Measurements from ENCODE around the gene KRT75.
"Not testable (repeated sequence)": the region's sequence is repeated elsewhere in the genome, so short reads cannot be mapped to it uniquely, and the experiment has no call there.

DNA sequence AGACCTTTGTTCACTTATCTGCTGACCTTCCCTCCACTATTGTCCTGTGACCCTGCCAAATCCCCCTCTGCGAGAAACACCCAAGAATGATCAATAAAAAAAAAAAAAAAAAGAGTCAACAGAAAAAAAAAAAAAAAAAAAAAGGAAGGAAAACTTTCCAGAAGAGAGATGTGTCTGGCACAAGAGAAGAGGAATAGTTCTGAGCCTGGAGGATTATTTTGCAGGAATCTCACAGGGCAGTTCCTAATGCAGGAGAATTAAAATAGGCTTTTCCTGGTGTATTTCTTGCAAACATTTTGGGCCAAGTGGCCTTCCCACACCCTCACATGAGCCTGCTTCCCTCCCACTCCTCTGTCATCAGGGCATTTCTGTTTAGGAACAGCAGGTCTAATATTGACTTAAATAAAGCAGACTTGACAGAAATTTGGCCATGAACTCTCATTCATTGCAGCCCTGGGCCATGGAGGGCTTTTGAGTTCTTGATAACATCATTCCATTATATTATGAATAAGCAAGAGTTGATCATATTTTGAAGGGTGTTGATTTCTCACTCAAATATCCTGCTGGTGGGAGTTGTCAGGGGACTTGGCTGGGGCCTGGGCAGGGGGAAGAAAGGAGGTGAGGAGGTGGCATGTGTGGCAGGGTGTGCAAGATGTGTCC, 23.5 kb downstream of the KRT75 start:
- TF ChIP-seq, protein P1, sequence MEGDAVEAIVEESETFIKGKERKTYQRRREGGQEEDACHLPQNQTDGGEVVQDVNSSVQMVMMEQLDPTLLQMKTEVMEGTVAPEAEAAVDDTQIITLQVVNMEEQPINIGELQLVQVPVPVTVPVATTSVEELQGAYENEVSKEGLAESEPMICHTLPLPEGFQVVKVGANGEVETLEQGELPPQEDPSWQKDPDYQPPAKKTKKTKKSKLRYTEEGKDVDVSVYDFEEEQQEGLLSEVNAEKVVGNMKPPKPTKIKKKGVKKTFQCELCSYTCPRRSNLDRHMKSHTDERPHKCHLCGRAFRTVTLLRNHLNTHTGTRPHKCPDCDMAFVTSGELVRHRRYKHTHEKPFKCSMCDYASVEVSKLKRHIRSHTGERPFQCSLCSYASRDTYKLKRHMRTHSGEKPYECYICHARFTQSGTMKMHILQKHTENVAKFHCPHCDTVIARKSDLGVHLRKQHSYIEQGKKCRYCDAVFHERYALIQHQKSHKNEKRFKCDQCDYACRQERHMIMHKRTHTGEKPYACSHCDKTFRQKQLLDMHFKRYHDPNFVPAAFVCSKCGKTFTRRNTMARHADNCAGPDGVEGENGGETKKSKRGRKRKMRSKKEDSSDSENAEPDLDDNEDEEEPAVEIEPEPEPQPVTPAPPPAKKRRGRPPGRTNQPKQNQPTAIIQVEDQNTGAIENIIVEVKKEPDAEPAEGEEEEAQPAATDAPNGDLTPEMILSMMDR (IDR thresholded peaks at IDR 0.05; ENCODE audit: poor library complexity, severe bottlenecking), result not testable (repeated sequence)
- TF ChIP-seq, protein P2, sequence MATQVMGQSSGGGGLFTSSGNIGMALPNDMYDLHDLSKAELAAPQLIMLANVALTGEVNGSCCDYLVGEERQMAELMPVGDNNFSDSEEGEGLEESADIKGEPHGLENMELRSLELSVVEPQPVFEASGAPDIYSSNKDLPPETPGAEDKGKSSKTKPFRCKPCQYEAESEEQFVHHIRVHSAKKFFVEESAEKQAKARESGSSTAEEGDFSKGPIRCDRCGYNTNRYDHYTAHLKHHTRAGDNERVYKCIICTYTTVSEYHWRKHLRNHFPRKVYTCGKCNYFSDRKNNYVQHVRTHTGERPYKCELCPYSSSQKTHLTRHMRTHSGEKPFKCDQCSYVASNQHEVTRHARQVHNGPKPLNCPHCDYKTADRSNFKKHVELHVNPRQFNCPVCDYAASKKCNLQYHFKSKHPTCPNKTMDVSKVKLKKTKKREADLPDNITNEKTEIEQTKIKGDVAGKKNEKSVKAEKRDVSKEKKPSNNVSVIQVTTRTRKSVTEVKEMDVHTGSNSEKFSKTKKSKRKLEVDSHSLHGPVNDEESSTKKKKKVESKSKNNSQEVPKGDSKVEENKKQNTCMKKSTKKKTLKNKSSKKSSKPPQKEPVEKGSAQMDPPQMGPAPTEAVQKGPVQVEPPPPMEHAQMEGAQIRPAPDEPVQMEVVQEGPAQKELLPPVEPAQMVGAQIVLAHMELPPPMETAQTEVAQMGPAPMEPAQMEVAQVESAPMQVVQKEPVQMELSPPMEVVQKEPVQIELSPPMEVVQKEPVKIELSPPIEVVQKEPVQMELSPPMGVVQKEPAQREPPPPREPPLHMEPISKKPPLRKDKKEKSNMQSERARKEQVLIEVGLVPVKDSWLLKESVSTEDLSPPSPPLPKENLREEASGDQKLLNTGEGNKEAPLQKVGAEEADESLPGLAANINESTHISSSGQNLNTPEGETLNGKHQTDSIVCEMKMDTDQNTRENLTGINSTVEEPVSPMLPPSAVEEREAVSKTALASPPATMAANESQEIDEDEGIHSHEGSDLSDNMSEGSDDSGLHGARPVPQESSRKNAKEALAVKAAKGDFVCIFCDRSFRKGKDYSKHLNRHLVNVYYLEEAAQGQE (IDR thresholded peaks at IDR 0.05; ENCODE audit: borderline replicate concordance), result not testable (repeated sequence)
- not testable (repeated sequence) for TF ChIP-seq TAF1 (IDR thresholded peaks at IDR 0.05; ENCODE audit: low read depth); MXI1 (conservative IDR thresholded peaks at IDR 0.05; ENCODE audit: poor library complexity, severe bottlenecking)

Data from neural cell (in vitro differentiated cells).